ENCODE measurements around the gene KAT2A. TPM values are rescaled to one million over a fixed set of nuclear protein-coding genes. Genes with fewer than 3 reads are reported as not detected.

KAT2A gene
- total RNA-seq, 2 experiments from 2014 or later: 25.7 to 26.7 TPM

GRCh38 chr17:42118545-42118944 is 2.6 kb downstream of the KAT2A start:
- peak; percentile 57 for DNase-seq
- Mint-ChIP-seq H3K27ac (peak overlapping the region; percentile 34), H3K27me3 (no peaks in the 10 kb centered on the region), H3K36me3 (ENCODE audit: low read depth) (peaks cover 22% of the 10 kb centered on the region), H3K9me3 (no peaks in the 10 kb centered on the region), H3K4me3 (no peak overlapping the region), H3K4me1 (peaks cover 54% of the 10 kb centered on the region)
- ChIA-PET CTCF (interaction anchor here (0.6 to 4.5 kb wide), 14 partner anchors 10 to 184 kb away, joined by 3 to 32 read pairs (median 4); partner anchors contain the start of genes GHDC, KCNH4 and NKIRAS2), POLR2A (interaction anchor here (1.0 to 5.4 kb wide), 5 partner anchors 35 to 153 kb away, joined by 3 to 41 read pairs (median 4); partner anchors contain the start of genes DNAJC7 and NKIRAS2)

DNA sequence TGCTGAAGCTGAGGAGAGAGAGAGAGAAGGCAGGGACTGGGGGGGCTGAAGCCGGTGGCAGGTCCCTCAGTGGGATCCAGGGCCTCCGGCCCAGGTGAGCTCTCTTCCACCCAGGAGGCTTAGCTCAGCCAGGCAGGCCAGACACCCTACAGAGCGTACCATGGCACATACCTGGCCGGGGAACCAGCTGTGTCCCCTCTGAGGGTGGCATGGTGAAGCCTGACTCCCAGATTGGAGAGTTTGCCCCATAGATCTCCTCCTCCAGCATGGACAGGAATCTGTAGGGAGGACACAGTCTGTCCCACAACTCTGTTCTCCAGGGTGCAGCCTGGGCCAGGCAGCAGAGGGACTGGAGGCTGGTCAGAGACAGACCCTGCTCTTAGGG is 3.0 kb downstream of the KAT2A start:
- no peaks in the 10 kb centered on the region for H3K9me3 Mint-ChIP-seq
- peaks cover 57% of the 10 kb centered on the region for H3K4me1 Mint-ChIP-seq
- ChIA-PET CTCF (interaction anchor here (0.6 to 4.5 kb wide), 14 partner anchors 10 to 184 kb away, joined by 3 to 32 read pairs (median 4); partner anchors contain the start of genes KCNH4 and NKIRAS2), POLR2A (interaction anchor here (0.6 to 5.4 kb wide), 7 partner anchors 15 to 152 kb away, joined by 3 to 41 read pairs (median 3); partner anchors contain the start of gene DNAJC7)
- no peak overlapping the region for H3K4me3 Mint-ChIP-seq
- H3K27me3 Mint-ChIP-seq: no peaks in the 10 kb centered on the region
- peak overlapping the region; percentile 34 for H3K27ac Mint-ChIP-seq
- H3K36me3 Mint-ChIP-seq (ENCODE audit: low read depth): peaks cover 20% of the 10 kb centered on the region
- DNase-seq: no peak

GRCh38 chr17:42117397-42118125 is 3.6 kb downstream of the KAT2A start:
- Mint-ChIP-seq H3K27ac (peak overlapping the region; percentile 61), H3K27me3 (no peaks in the 10 kb centered on the region), H3K9me3 (no peaks in the 10 kb centered on the region), H3K4me3 (no peak overlapping the region), H3K36me3 (ENCODE audit: low read depth) (peaks cover 19% of the 10 kb centered on the region), H3K4me1 (peaks cover 61% of the 10 kb centered on the region)
- POLR2A ChIA-PET: interaction anchor here (0.6 to 5.4 kb wide), 7 partner anchors 16 to 152 kb away, joined by 3 to 41 read pairs (median 3); partner anchors contain the start of gene DNAJC7
- DNase-seq: no peak
- CTCF ChIA-PET: interaction anchor here (0.6 to 4.5 kb wide), 11 partner anchors 13 to 185 kb away, joined by 3 to 32 read pairs (median 4); partner anchors contain the start of gene NKIRAS2

GRCh38 chr17:42116705-42117396 is 4.3 kb downstream of the KAT2A start:
- Mint-ChIP-seq H3K9me3 (no peaks in the 10 kb centered on the region), H3K27ac (peak overlapping the region; percentile 61), H3K27me3 (no peaks in the 10 kb centered on the region), H3K4me1 (peaks cover 64% of the 10 kb centered on the region), H3K36me3 (ENCODE audit: low read depth) (peaks cover 23% of the 10 kb centered on the region), H3K4me3 (no peak overlapping the region)
- DNase-seq: peak; percentile 89
- ChIA-PET POLR2A (interaction anchor here (1.1 to 11.7 kb wide), 6 partner anchors 17 to 151 kb away, joined by 3 to 237 read pairs (median 22); partner anchors contain the start of genes CNP, DNAJC7 and NKIRAS2), CTCF (interaction anchor here (1.1 to 4.5 kb wide), 6 partner anchors 13 to 96 kb away, joined by 3 to 32 read pairs (median 4); no protein-coding TSS in a partner anchor)

- H3K27me3 Mint-ChIP-seq: no peaks in the 10 kb centered on the region
- no peak overlapping the region for H3K4me3 Mint-ChIP-seq
- no peaks in the 10 kb centered on the region for H3K9me3 Mint-ChIP-seq
- peaks cover 42% of the 10 kb centered on the region for H3K36me3 Mint-ChIP-seq (ENCODE audit: low read depth)
- peak overlapping the region; percentile 56 for H3K27ac Mint-ChIP-seq
- no peak for DNase-seq
- peaks cover 68% of the 10 kb centered on the region for H3K4me1 Mint-ChIP-seq
- POLR2A ChIA-PET: interaction anchor here (0.9 to 11.7 kb wide), 7 partner anchors 22 to 196 kb away, joined by 3 to 237 read pairs (median 12); partner anchors contain the start of genes ACLY, CNP, DNAJC7 and NKIRAS2
- CTCF ChIA-PET: interaction anchor here (1.0 to 6.1 kb wide), 7 partner anchors 13 to 150 kb away, joined by 3 to 70 read pairs (median 14); partner anchors contain the start of genes DNAJC7, KCNH4 and NKIRAS2
Observed at GRCh38 chr17:42114118-42114517, 7.0 kb downstream of the KAT2A start.

- DNase-seq: no peak
- ChIA-PET CTCF (interaction anchor here (0.8 to 6.1 kb wide), 11 partner anchors 10 to 183 kb away, joined by 3 to 70 read pairs (median 10); partner anchors contain the start of genes DNAJC7, KCNH4, NKIRAS2 and ODAD4), POLR2A (interaction anchor here (1.0 to 11.7 kb wide), 27 partner anchors 7 to 711 kb away, joined by 4 to 237 read pairs (median 8); partner anchors contain the start of genes ACLY, BECN1, CNP and DNAJC7)
- no peaks in the 10 kb centered on the region for H3K9me3 Mint-ChIP-seq
- H3K27me3 Mint-ChIP-seq: no peaks in the 10 kb centered on the region
- peak overlapping the region; percentile 98 for H3K27ac Mint-ChIP-seq
- H3K4me1 Mint-ChIP-seq: peaks cover 68% of the 10 kb centered on the region
- peak overlapping the region; percentile 91 for H3K4me3 Mint-ChIP-seq
- peaks cover 48% of the 10 kb centered on the region for H3K36me3 Mint-ChIP-seq (ENCODE audit: low read depth)
Observed at GRCh38 chr17:42113293-42114069, 7.7 kb downstream of the KAT2A start.

DNA sequence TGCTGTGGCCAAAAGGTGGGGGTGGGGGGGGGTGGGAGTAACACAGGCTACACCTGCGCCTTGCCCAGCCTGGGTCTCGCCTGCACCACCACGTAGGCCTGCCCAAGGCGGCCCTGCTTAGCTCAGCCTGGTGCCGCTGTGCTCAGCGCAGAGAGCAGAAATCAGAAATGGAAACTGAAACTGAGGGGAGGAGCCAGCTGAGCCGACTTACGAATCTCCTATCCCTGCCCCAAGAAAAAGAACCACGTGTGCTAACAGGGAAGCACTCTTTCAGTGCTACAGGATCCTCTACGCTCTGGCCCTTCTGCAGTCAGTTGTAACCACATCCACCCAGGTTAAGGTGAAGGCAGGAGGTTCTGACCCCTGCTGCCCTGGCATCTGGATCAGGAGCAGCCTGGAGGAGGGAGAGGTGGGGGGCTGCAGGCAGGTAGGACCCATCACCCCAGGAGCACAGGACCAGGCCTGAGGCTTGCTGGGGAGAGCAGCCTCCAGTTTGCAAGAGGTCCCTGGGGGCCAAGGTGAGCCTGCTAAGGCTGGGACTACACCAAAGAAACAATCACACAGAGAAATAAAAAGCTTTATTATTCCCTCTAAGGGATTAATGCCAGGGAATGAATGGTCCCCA is 8.5 kb downstream of the KAT2A start, which contains the start of gene DHX58:
TSS of gene DHX58 (minus strand) at position 163 of the 625 bp plus-strand sequence. CDS start 822 bp downstream, outside the sequence.
- DNase-seq: peak; percentile 87
- Mint-ChIP-seq H3K27me3 (no peaks in the 10 kb centered on the region), H3K27ac (peak within 1 kb of the TSS; percentile 98), H3K4me1 (peaks cover 72% of the 10 kb centered on the region), H3K36me3 (ENCODE audit: low read depth) (peaks cover 56% of the 10 kb centered on the region), H3K9me3 (no peaks in the 10 kb centered on the region), H3K4me3 (peak within 1 kb of the TSS; percentile 91)
- POLR2A ChIA-PET: interaction anchor here (0.6 to 11.7 kb wide), 43 partner anchors 8 to 967 kb away, joined by 3 to 237 read pairs (median 6); partner anchors contain the start of genes ACLY, BECN1, CNP and DNAJC7
- CTCF ChIA-PET: interaction anchor here (0.7 to 6.1 kb wide), 11 partner anchors 9 to 182 kb away, joined by 3 to 70 read pairs (median 10); partner anchors contain the start of genes DNAJC7, KCNH4, NKIRAS2 and ODAD4

DNA sequence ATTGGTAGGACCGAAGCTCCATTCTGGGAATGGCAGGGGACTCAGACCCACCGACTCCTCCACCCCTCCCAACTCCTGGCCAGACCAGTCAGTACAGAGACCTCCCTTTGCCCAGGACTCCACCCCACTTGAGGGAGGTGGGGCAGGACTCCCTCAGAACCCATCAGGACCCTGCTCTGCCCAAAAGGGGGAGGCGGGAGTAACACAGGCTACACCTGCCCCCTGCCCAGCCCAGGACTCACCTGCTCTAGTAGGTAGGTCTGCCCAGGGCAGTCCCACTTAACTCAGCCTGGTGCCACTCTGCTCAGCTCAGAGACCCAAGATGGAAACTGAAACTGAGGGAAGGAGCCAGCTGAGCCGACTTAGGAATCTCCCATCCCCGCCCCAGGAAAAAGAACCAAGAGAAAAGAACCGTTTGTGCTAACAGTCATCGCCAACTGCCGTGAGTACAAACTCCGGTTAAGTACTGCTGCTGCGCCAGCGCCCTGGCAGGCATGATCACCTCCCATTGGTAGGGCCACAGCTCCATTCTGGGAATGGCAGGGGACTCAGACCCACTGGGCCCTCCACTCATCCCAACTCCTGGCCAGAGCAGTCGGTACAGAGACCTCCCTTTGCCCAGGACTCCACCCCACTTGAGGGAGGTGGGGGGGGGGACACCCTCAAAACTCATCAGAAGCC is 9.2 kb downstream of the KAT2A start:
- CTCF ChIA-PET: interaction anchor here (0.6 to 6.1 kb wide), 12 partner anchors 10 to 149 kb away, joined by 3 to 70 read pairs (median 8); partner anchors contain the start of genes DNAJC7, KCNH4 and NKIRAS2
- H3K9me3 Mint-ChIP-seq: no peaks in the 10 kb centered on the region
- peaks cover 55% of the 10 kb centered on the region for H3K36me3 Mint-ChIP-seq (ENCODE audit: low read depth)
- peak overlapping the region; percentile 98 for H3K27ac Mint-ChIP-seq
- H3K4me3 Mint-ChIP-seq: peak overlapping the region; percentile 91
- POLR2A ChIA-PET: interaction anchor here (0.5 to 11.7 kb wide), 42 partner anchors 8 to 712 kb away, joined by 3 to 237 read pairs (median 6); partner anchors contain the start of genes ACLY, BECN1, CNP and DNAJC7
- peaks cover 73% of the 10 kb centered on the region for H3K4me1 Mint-ChIP-seq
- H3K27me3 Mint-ChIP-seq: no peaks in the 10 kb centered on the region
- peak; percentile 53 for DNase-seq

- H3K4me1 Mint-ChIP-seq: peaks cover 68% of the 10 kb centered on the region
- CTCF ChIA-PET: interaction anchor here (0.6 to 6.1 kb wide), 9 partner anchors 10 to 148 kb away, joined by 3 to 70 read pairs (median 4); partner anchors contain the start of genes DNAJC7 and NKIRAS2
- DNase-seq: no peak
- peaks cover 57% of the 10 kb centered on the region for H3K36me3 Mint-ChIP-seq (ENCODE audit: low read depth)
- POLR2A ChIA-PET: interaction anchor here (0.5 to 11.7 kb wide), 20 partner anchors 8 to 897 kb away, joined by 3 to 237 read pairs (median 9); partner anchors contain the start of genes ACLY, BECN1, CNP and DNAJC7
- peak overlapping the region; percentile 98 for H3K27ac Mint-ChIP-seq
- no peaks in the 10 kb centered on the region for H3K9me3 Mint-ChIP-seq
- peak overlapping the region; percentile 91 for H3K4me3 Mint-ChIP-seq
- no peaks in the 10 kb centered on the region for H3K27me3 Mint-ChIP-seq
Observed at GRCh38 chr17:42111265-42111636, 9.9 kb downstream of the KAT2A start.
